Measurements from ENCODE around the gene AGRP. TPM values are rescaled to one million over a fixed set of nuclear protein-coding genes. Genes with fewer than 3 reads are reported as not detected.

AGRP gene
- total and polyA plus RNA-seq, 8 donors, result 0.23 TPM; not detected in 7

DNA sequence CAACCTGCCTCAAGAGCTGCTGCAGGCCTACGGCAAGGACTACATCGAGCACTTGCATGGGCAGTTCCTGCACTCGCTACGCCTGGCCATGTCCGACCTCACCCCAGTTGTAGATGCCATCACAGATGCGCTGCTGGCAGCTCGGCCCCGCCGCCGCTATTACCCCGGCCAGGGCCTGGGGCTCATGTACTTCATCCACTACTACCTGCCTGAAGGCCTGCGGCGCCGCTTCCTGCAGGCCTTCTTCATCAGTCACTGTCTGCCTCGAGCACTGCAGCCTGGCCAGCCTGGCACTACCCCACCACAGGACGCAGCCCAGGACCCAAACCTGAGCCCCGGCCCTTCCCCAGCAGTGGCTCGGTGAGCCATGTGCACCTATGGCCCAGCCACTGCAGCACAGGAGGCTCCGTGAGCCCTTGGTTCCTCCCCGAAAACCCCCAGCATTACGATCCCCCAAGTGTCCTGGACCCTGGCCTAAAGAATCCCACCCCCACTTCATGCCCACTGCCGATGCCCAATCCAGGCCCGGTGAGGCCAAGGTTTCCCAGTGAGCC lies 46.6 kb downstream of the AGRP start:
- H3K4me1 ChIP-seq, result peaks cover 5 to 15% (median 13%) of the 10 kb centered on the region in 3 donors
- TF ChIP-seq, protein P1, sequence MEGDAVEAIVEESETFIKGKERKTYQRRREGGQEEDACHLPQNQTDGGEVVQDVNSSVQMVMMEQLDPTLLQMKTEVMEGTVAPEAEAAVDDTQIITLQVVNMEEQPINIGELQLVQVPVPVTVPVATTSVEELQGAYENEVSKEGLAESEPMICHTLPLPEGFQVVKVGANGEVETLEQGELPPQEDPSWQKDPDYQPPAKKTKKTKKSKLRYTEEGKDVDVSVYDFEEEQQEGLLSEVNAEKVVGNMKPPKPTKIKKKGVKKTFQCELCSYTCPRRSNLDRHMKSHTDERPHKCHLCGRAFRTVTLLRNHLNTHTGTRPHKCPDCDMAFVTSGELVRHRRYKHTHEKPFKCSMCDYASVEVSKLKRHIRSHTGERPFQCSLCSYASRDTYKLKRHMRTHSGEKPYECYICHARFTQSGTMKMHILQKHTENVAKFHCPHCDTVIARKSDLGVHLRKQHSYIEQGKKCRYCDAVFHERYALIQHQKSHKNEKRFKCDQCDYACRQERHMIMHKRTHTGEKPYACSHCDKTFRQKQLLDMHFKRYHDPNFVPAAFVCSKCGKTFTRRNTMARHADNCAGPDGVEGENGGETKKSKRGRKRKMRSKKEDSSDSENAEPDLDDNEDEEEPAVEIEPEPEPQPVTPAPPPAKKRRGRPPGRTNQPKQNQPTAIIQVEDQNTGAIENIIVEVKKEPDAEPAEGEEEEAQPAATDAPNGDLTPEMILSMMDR (IDR thresholded peaks at IDR 0.05), result no peak
- no peak for FAIRE-seq
- intact Hi-C loops (cut with DNase I), result no loop called here
- H3K27me3 ChIP-seq, result no peaks in the 10 kb centered on the region
- no peak overlapping the region for H3K4me3 ChIP-seq
- no peak for ATAC-seq
- no peaks in the 10 kb centered on the region for H3K9me3 ChIP-seq
- H3K27ac ChIP-seq, result no peak overlapping the region
- peaks cover 0 to 19% (median 0%) of the 10 kb centered on the region in 3 donors for H3K36me3 ChIP-seq
- WGBS, 2 donors, result 94 to 96% methylated on average over 23 of the region's 23 CpGs
- peak in 2 of 6 donors; percentile 18 to 71 for DNase-seq

DNA sequence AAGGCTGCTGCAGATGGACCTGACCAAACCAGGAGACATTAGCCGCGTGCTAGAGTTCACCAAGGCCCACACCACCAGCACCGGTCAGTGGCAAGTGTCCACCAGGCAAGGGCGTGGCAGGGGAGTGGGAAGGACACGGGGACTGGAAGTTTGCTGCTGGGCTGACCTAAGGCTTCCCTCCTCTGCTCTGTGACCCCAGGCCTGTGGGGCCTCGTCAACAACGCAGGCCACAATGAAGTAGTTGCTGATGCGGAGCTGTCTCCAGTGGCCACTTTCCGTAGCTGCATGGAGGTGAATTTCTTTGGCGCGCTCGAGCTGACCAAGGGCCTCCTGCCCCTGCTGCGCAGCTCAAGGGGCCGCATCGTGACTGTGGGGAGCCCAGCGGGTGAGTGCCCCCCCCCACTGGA lies 47.6 kb downstream of the AGRP start:
- FAIRE-seq, result no peak
- WGBS, 2 donors, result 94 to 95% methylated on average over 16 of the region's 16 CpGs
- H3K27me3 ChIP-seq, result no peaks in the 10 kb centered on the region
- ATAC-seq, result no peak
- no peak overlapping the region for H3K27ac ChIP-seq
- no peak overlapping the region for H3K4me3 ChIP-seq
- peaks cover 0 to 10% (median 7%) of the 10 kb centered on the region in 3 donors for H3K4me1 ChIP-seq
- TF ChIP-seq, protein P1 (IDR thresholded peaks at IDR 0.05), result no peak
- DNase-seq, result peak in 1 of 6 donors; percentile 44
- intact Hi-C loops (cut with DNase I), result no loop called here
- peaks cover 0 to 19% (median 0%) of the 10 kb centered on the region in 3 donors for H3K36me3 ChIP-seq
- no peaks in the 10 kb centered on the region for H3K9me3 ChIP-seq

GRCh38 chr16:67433131-67433719 lies 50.1 kb downstream of the AGRP start:
- Histone ChIP-seq H3K4me3 (no peak overlapping the region), H3K27me3 (no peaks in the 10 kb centered on the region), H3K9me3 (no peaks in the 10 kb centered on the region), H3K36me3 (peaks cover 0 to 6% (median 0%) of the 10 kb centered on the region in 3 donors), H3K4me1 (peaks cover 7 to 20% (median 11%) of the 10 kb centered on the region in 3 donors), H3K27ac (no peak overlapping the region)
- no peak for ATAC-seq
- WGBS, 2 donors, result 76 to 84% methylated on average over 5 of the region's 5 CpGs
- intact Hi-C loops (cut with DNase I), result no loop called here
- no peak for FAIRE-seq
- TF ChIP-seq, protein P1 (IDR thresholded peaks at IDR 0.05), result no peak
- peak in 1 of 6 donors; percentile 19 for DNase-seq

Other genes starting within 250 kb of the AGRP start
- gene FHOD1, start 236.1 kb downstream of the AGRP start, total RNA-seq, result 10 to 100 TPM in 2 of 6 donors, 1 to 10 TPM in 4; 7.8 to 20.8 (median 8.8) TPM
- gene FHOD1, start 236.1 kb downstream of the AGRP start, polyA plus RNA-seq, result 10 to 100 TPM; 34.0 to 41.2 TPM
- gene SLC9A5, start 234.6 kb downstream of the AGRP start, total RNA-seq, result under 1 TPM; 0.22 to 0.69 (median 0.48) TPM
- gene SLC9A5, start 234.6 kb downstream of the AGRP start, polyA plus RNA-seq, result 1 to 10 TPM; 1.3 to 1.5 TPM
- 1 to 10 TPM; 3.5 to 8.1 (median 5.2) TPM for gene PLEKHG4, start 204.0 kb downstream of the AGRP start, total RNA-seq
- gene PLEKHG4, start 204.0 kb downstream of the AGRP start, polyA plus RNA-seq, result 10 to 100 TPM; 17.2 to 28.5 TPM
- under 1 TPM in 4 of 6 donors, not detected in 2; 0.09 to 0.56 (median 0.36) TPM for gene KCTD19, start 156.8 kb downstream of the AGRP start, total RNA-seq
- under 1 TPM; 0.42 to 0.70 TPM for gene KCTD19, start 156.8 kb downstream of the AGRP start, polyA plus RNA-seq
- gene LRRC36, start 156.7 kb downstream of the AGRP start, total RNA-seq, result 1 to 10 TPM; 1.3 to 2.7 (median 2.1) TPM
- 10 to 100 TPM in 1 of 2 donors, 1 to 10 TPM in 1; 4.2 to 16.4 TPM for gene LRRC36, start 156.7 kb downstream of the AGRP start, polyA plus RNA-seq
- 10 to 100 TPM in 2 of 6 donors, 1 to 10 TPM in 4; 4.5 to 30.3 (median 7.1) TPM for gene TPPP3, start 90.0 kb downstream of the AGRP start, total RNA-seq
- 10 to 100 TPM; 30.1 to 76.2 TPM for gene TPPP3, start 90.0 kb downstream of the AGRP start, polyA plus RNA-seq
- 10 to 100 TPM in 2 of 6 donors, 1 to 10 TPM in 4; 8.1 to 11.3 (median 9.7) TPM for gene ZDHHC1, start 67.1 kb downstream of the AGRP start, total RNA-seq
- gene ZDHHC1, start 67.1 kb downstream of the AGRP start, polyA plus RNA-seq, result 10 to 100 TPM; 11.2 to 15.2 TPM
- 1 to 10 TPM; 1.4 to 6.8 (median 5.0) TPM for gene HSD11B2, start 52.4 kb downstream of the AGRP start, total RNA-seq
- gene HSD11B2, start 52.4 kb downstream of the AGRP start, polyA plus RNA-seq, result 10 to 100 TPM in 1 of 2 donors, 1 to 10 TPM in 1; 7.7 to 11.3 TPM
- 10 to 100 TPM; 22.8 to 47.7 (median 32.3) TPM for gene ATP6V0D1, start 2.4 kb downstream of the AGRP start, total RNA-seq
- gene ATP6V0D1, start 2.4 kb downstream of the AGRP start, polyA plus RNA-seq, result 10 to 100 TPM; 17.4 to 54.0 TPM
- gene RIPOR1, start 45.3 kb upstream of the AGRP start, total RNA-seq, result 10 to 100 TPM; 31.8 to 53.8 (median 34.0) TPM
- 10 to 100 TPM; 43.3 to 49.1 TPM for gene RIPOR1, start 45.3 kb upstream of the AGRP start, polyA plus RNA-seq
- 10 to 100 TPM; 15.6 to 25.2 (median 17.0) TPM for gene CTCF, start 79.0 kb upstream of the AGRP start, total RNA-seq
- 10 to 100 TPM; 13.3 to 18.9 TPM for gene CTCF, start 79.0 kb upstream of the AGRP start, polyA plus RNA-seq
- 1 to 10 TPM in 5 of 6 donors, under 1 TPM in 1; 0.75 to 2.3 (median 1.3) TPM for gene CARMIL2, start 161.6 kb upstream of the AGRP start, total RNA-seq
- 1 to 10 TPM; 2.5 to 4.3 TPM for gene CARMIL2, start 161.6 kb upstream of the AGRP start, polyA plus RNA-seq
- 10 to 100 TPM in 2 of 6 donors, 1 to 10 TPM in 4; 6.6 to 10.8 (median 9.7) TPM for gene ACD, start 176.7 kb upstream of the AGRP start, total RNA-seq
- 10 to 100 TPM; 16.9 to 29.0 TPM for gene ACD, start 176.7 kb upstream of the AGRP start, polyA plus RNA-seq
- gene PARD6A, start 177.4 kb upstream of the AGRP start, total RNA-seq, result 10 to 100 TPM in 4 of 6 donors, 1 to 10 TPM in 2; 8.6 to 18.2 (median 15.7) TPM
- 10 to 100 TPM; 11.6 to 14.3 TPM for gene PARD6A, start 177.4 kb upstream of the AGRP start, polyA plus RNA-seq
- 10 to 100 TPM; 24.3 to 60.1 (median 44.2) TPM for gene ENKD1, start 183.2 kb upstream of the AGRP start, total RNA-seq
- 100 to 1,000 TPM; 150 to 171 TPM for gene ENKD1, start 183.2 kb upstream of the AGRP start, polyA plus RNA-seq
- gene C16orf86, start 183.3 kb upstream of the AGRP start, total RNA-seq, result 1 to 10 TPM; 1.4 to 4.1 (median 2.4) TPM
- gene C16orf86, start 183.3 kb upstream of the AGRP start, polyA plus RNA-seq, result 1 to 10 TPM; 5.7 to 7.6 TPM
- gene GFOD2, start 235.8 kb upstream of the AGRP start, total RNA-seq, result 10 to 100 TPM in 2 of 6 donors, 1 to 10 TPM in 4; 6.4 to 12.9 (median 8.8) TPM
- 10 to 100 TPM; 10.0 to 17.2 TPM for gene GFOD2, start 235.8 kb upstream of the AGRP start, polyA plus RNA-seq

All from pancreas (tissue), 10 donors.